Measurements from ENCODE around the gene EP400.

The EP400 gene

GRCh38 chr12:132063491-132063890 lies 113.7 kb downstream of the EP400 start:
- Histone ChIP-seq H3K4me1 (ENCODE audit: insufficient read depth, low read length) (no peaks in the 10 kb centered on the region), H3K27ac (ENCODE audit: low read length) (no peak overlapping the region), H3K36me3 (ENCODE audit: insufficient read depth, low read depth, low read length) (peaks cover 78% of the 10 kb centered on the region), H3K9me3 (ENCODE audit: insufficient read depth, low read depth, low read length) (no peaks in the 10 kb centered on the region), H3K9ac (ENCODE audit: low read depth, low read length) (no peak overlapping the region), H3K27me3 (ENCODE audit: insufficient read depth, low read length) (no peaks in the 10 kb centered on the region), H3K4me3 (ENCODE audit: low read length) (no peak overlapping the region)

- Histone ChIP-seq H3K36me3 (ENCODE audit: insufficient read depth, low read depth, low read length) (peaks cover 82% of the 10 kb centered on the region), H3K4me1 (ENCODE audit: insufficient read depth, low read length) (no peaks in the 10 kb centered on the region), H3K4me3 (ENCODE audit: low read length) (no peak overlapping the region), H3K27me3 (ENCODE audit: insufficient read depth, low read length) (no peaks in the 10 kb centered on the region), H3K9ac (ENCODE audit: low read depth, low read length) (no peak overlapping the region), H3K27ac (ENCODE audit: low read length) (no peak overlapping the region), H3K9me3 (ENCODE audit: insufficient read depth, low read depth, low read length) (no peaks in the 10 kb centered on the region)
Measured at GRCh38 chr12:132064631-132065030, 114.9 kb downstream of the EP400 start.

GRCh38 chr12:132065203-132065602 lies 115.5 kb downstream of the EP400 start:
- H3K36me3 ChIP-seq (ENCODE audit: insufficient read depth, low read depth, low read length), result peaks cover 82% of the 10 kb centered on the region
- no peaks in the 10 kb centered on the region for H3K4me1 ChIP-seq (ENCODE audit: insufficient read depth, low read length)
- H3K27me3 ChIP-seq (ENCODE audit: insufficient read depth, low read length), result no peaks in the 10 kb centered on the region
- H3K9me3 ChIP-seq (ENCODE audit: insufficient read depth, low read depth, low read length), result no peaks in the 10 kb centered on the region
- no peak overlapping the region for H3K27ac ChIP-seq (ENCODE audit: low read length)
- no peak overlapping the region for H3K4me3 ChIP-seq (ENCODE audit: low read length)
- no peak overlapping the region for H3K9ac ChIP-seq (ENCODE audit: low read depth, low read length)

- Histone ChIP-seq H3K36me3 (ENCODE audit: insufficient read depth, low read depth, low read length) (peaks cover 87% of the 10 kb centered on the region), H3K27me3 (ENCODE audit: insufficient read depth, low read length) (no peaks in the 10 kb centered on the region), H3K4me3 (ENCODE audit: low read length) (no peak overlapping the region), H3K4me1 (ENCODE audit: insufficient read depth, low read length) (no peaks in the 10 kb centered on the region), H3K9ac (ENCODE audit: low read depth, low read length) (no peak overlapping the region), H3K27ac (ENCODE audit: low read length) (no peak overlapping the region), H3K9me3 (ENCODE audit: insufficient read depth, low read depth, low read length) (no peaks in the 10 kb centered on the region)
Measured at GRCh38 chr12:132065609-132066344, 116.0 kb downstream of the EP400 start.

GRCh38 chr12:132066345-132066685 lies 116.6 kb downstream of the EP400 start:
- no peaks in the 10 kb centered on the region for H3K9me3 ChIP-seq (ENCODE audit: insufficient read depth, low read depth, low read length)
- H3K27ac ChIP-seq (ENCODE audit: low read length), result no peak overlapping the region
- peaks cover 87% of the 10 kb centered on the region for H3K36me3 ChIP-seq (ENCODE audit: insufficient read depth, low read depth, low read length)
- H3K4me1 ChIP-seq (ENCODE audit: insufficient read depth, low read length), result no peaks in the 10 kb centered on the region
- H3K9ac ChIP-seq (ENCODE audit: low read depth, low read length), result no peak overlapping the region
- H3K4me3 ChIP-seq (ENCODE audit: low read length), result no peak overlapping the region
- no peaks in the 10 kb centered on the region for H3K27me3 ChIP-seq (ENCODE audit: insufficient read depth, low read length)

- Histone ChIP-seq H3K36me3 (ENCODE audit: insufficient read depth, low read depth, low read length) (peaks cover 86% of the 10 kb centered on the region), H3K27me3 (ENCODE audit: insufficient read depth, low read length) (no peaks in the 10 kb centered on the region), H3K4me3 (ENCODE audit: low read length) (no peak overlapping the region), H3K9ac (ENCODE audit: low read depth, low read length) (no peak overlapping the region), H3K27ac (ENCODE audit: low read length) (no peak overlapping the region), H3K9me3 (ENCODE audit: insufficient read depth, low read depth, low read length) (no peaks in the 10 kb centered on the region), H3K4me1 (ENCODE audit: insufficient read depth, low read length) (no peaks in the 10 kb centered on the region)
Measured at GRCh38 chr12:132066749-132067148, 117.0 kb downstream of the EP400 start.

- Histone ChIP-seq H3K4me1 (ENCODE audit: insufficient read depth, low read length) (no peaks in the 10 kb centered on the region), H3K9ac (ENCODE audit: low read depth, low read length) (no peak overlapping the region), H3K4me3 (ENCODE audit: low read length) (no peak overlapping the region), H3K27ac (ENCODE audit: low read length) (no peak overlapping the region), H3K36me3 (ENCODE audit: insufficient read depth, low read depth, low read length) (peaks cover 87% of the 10 kb centered on the region), H3K9me3 (ENCODE audit: insufficient read depth, low read depth, low read length) (no peaks in the 10 kb centered on the region), H3K27me3 (ENCODE audit: insufficient read depth, low read length) (no peaks in the 10 kb centered on the region)
Measured at GRCh38 chr12:132067182-132067581, 117.4 kb downstream of the EP400 start.

GRCh38 chr12:132068250-132068649 lies 118.5 kb downstream of the EP400 start:
- H3K4me1 ChIP-seq (ENCODE audit: insufficient read depth, low read length), result no peaks in the 10 kb centered on the region
- no peak overlapping the region for H3K9ac ChIP-seq (ENCODE audit: low read depth, low read length)
- no peaks in the 10 kb centered on the region for H3K27me3 ChIP-seq (ENCODE audit: insufficient read depth, low read length)
- H3K27ac ChIP-seq (ENCODE audit: low read length), result no peak overlapping the region
- peaks cover 87% of the 10 kb centered on the region for H3K36me3 ChIP-seq (ENCODE audit: insufficient read depth, low read depth, low read length)
- no peaks in the 10 kb centered on the region for H3K9me3 ChIP-seq (ENCODE audit: insufficient read depth, low read depth, low read length)
- H3K4me3 ChIP-seq (ENCODE audit: low read length), result no peak overlapping the region

- H3K27ac ChIP-seq (ENCODE audit: low read length), result no peak overlapping the region
- H3K9me3 ChIP-seq (ENCODE audit: insufficient read depth, low read depth, low read length), result no peaks in the 10 kb centered on the region
- H3K4me1 ChIP-seq (ENCODE audit: insufficient read depth, low read length), result no peaks in the 10 kb centered on the region
- H3K9ac ChIP-seq (ENCODE audit: low read depth, low read length), result no peak overlapping the region
- H3K36me3 ChIP-seq (ENCODE audit: insufficient read depth, low read depth, low read length), result peaks cover 86% of the 10 kb centered on the region
- H3K27me3 ChIP-seq (ENCODE audit: insufficient read depth, low read length), result no peaks in the 10 kb centered on the region
- H3K4me3 ChIP-seq (ENCODE audit: low read length), result no peak overlapping the region
Measured at GRCh38 chr12:132069336-132069985, 119.7 kb downstream of the EP400 start.

GRCh38 chr12:132070298-132070697 lies 120.6 kb downstream of the EP400 start:
- no peak overlapping the region for H3K9ac ChIP-seq (ENCODE audit: low read depth, low read length)
- H3K36me3 ChIP-seq (ENCODE audit: insufficient read depth, low read depth, low read length), result peaks cover 86% of the 10 kb centered on the region
- H3K9me3 ChIP-seq (ENCODE audit: insufficient read depth, low read depth, low read length), result no peaks in the 10 kb centered on the region
- no peak overlapping the region for H3K4me3 ChIP-seq (ENCODE audit: low read length)
- no peak overlapping the region for H3K27ac ChIP-seq (ENCODE audit: low read length)
- H3K27me3 ChIP-seq (ENCODE audit: insufficient read depth, low read length), result no peaks in the 10 kb centered on the region
- H3K4me1 ChIP-seq (ENCODE audit: insufficient read depth, low read length), result no peaks in the 10 kb centered on the region

GRCh38 chr12:132071040-132071810 lies 121.5 kb downstream of the EP400 start:
- Histone ChIP-seq H3K27me3 (ENCODE audit: insufficient read depth, low read length) (no peaks in the 10 kb centered on the region), H3K27ac (ENCODE audit: low read length) (no peak overlapping the region), H3K4me1 (ENCODE audit: insufficient read depth, low read length) (no peaks in the 10 kb centered on the region), H3K9me3 (ENCODE audit: insufficient read depth, low read depth, low read length) (no peaks in the 10 kb centered on the region), H3K9ac (ENCODE audit: low read depth, low read length) (no peak overlapping the region), H3K36me3 (ENCODE audit: insufficient read depth, low read depth, low read length) (peaks cover 85% of the 10 kb centered on the region), H3K4me3 (ENCODE audit: low read length) (no peak overlapping the region)
